Astrocyte (in vitro differentiated cells and primary cell): ENCODE data around the gene METAP1.

Experiments used
- CTCF ChIP-seq: IDR thresholded peaks from 2 replicates; pipeline ENCODE4 v1.5.1; 2011; ENCODE audit warnings: low read depth, mild to moderate bottlenecking, inconsistent platforms, low read length, moderate library complexity; ENCODE audit not compliant: insufficient read depth
- EZH2 ChIP-seq: IDR thresholded peaks from 2 replicates; pipeline ENCODE4 v1.6.1; 2012; ENCODE audit warnings: mild to moderate bottlenecking, low read length, inconsistent platforms; ENCODE audit not compliant: insufficient read depth

GRCh38 chr4:99074816-99075215 lies 79.3 kb downstream of the METAP1 start:
- TF ChIP-seq CTCF (no peak), EZH2 (no peak)
